22Rv1 (cell line): ENCODE results near the gene NDUFAF4.

Experiments used
- CTCF ChIP-seq: fragments of 450-650 bp; IDR thresholded peaks from 2 replicates; pipeline ENCODE4 v1.5.1; 2017; ENCODE audit warnings: mild to moderate bottlenecking
- ZFX ChIP-seq: fragments of 450-650 bp; IDR thresholded peaks from 2 replicates; pipeline ENCODE4 v1.6.1; 2017; ENCODE audit warnings: antibody characterized with exemption, borderline replicate concordance

GRCh38 chr6:96849615-96850014, 48.1 kb downstream of the NDUFAF4 start:
- TF ChIP-seq CTCF (no peak), ZFX (no peak)
